ENCODE results near the gene TRIP4.
A peak's percentile ranks its signal among the peaks of the same experiment; 100 is the strongest.
"Not testable (repeated sequence)": the region's sequence is repeated elsewhere in the genome, so short reads cannot be mapped to it uniquely, and the experiment has no call there.

Gene TRIP4

DNA sequence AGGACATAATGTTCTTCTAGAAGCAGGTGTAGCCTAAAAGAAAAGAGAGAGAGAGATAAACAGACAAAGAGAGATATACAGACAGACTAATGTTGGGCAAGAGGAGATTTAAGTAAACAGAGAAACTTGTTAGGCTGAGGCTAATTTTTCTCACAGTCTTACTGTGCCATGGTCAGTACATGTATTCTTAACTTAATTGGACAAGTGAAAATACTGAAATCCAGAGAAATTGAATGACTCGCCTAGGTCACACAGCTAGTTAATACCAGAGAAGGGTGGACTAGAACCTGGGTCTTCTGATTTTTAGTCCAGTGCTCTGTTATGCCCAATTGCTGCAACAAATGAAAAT is 66.0 kb downstream of the TRIP4 start:
- DNase-seq: no peak

DNA sequence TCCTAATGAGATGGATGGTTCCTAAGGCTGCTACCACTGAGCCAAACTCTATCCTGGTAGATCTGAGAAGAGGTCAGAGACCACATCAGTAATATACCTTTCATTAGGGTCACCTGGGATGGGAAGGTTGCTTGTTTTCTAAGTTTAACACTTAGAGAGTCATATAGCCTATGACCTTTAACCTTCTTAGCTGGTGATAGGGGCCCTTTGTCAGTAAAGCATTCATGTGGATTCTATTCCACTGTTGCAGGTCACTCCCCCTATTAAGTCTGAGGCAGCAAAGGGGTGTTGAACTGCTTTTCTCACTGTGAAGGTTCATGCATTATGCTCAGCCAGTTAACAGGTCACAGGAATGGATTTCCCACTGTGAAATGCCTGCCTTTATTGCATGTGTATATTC is 66.6 kb downstream of the TRIP4 start:
- no peak for DNase-seq

DNA sequence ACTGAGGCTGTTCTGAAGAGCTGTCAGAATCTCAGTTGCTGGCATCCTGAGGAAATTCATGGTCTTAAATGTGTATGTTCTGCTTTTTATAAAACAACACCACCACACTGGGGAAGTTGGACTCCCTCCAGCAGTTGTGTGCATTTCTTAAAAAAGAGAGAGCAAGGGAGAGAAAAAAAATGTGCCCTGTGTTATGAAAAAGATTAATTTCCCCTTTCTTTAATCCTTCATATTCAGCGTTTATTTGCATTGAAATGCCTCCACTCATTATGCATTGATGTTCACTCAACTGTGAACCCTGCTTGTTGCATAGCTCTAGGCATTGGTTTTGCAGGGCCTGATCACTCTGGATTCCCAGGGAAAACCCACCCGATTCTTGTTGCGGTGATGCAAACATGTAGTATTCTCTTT is 68.3 kb downstream of the TRIP4 start:
- no peak for DNase-seq

DNA sequence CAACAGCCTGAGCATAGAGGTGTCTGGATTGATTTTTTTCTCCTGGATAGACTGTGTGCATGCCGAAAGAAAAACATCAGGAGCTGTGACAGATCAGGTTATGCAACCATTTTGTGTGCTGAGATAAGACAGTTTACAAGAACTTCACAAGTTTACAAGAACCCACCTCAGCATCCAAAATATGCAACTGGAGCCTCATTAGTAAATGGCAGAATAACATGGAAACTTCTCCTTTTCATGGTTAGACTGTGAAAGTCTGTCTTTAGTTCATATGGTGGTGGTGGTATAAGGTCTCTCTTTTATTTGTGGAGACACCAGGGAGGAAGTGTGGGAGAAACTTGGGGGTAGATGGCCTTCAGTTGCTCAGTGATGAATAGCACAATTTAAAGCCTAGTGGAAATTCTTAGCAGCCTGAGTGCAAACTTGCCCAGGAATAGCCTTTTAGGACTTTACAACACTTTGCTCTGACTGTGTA is 69.0 kb downstream of the TRIP4 start:
- DNase-seq: no peak

- DNase-seq: no peak
These were observed 71.6 kb downstream of the TRIP4 start for GRCh38 chr15:64459066-64459781.

GRCh38 chr15:64460206-64460723 is 72.6 kb downstream of the TRIP4 start, which contains the start of gene ZNF609:
Gene ZNF609, plus strand, starts transcription at chr15:64460578. Its CDS starts 38,842 bp downstream, at chr15:64499420.
- DNase-seq: peak; percentile 86 to 93

DNA sequence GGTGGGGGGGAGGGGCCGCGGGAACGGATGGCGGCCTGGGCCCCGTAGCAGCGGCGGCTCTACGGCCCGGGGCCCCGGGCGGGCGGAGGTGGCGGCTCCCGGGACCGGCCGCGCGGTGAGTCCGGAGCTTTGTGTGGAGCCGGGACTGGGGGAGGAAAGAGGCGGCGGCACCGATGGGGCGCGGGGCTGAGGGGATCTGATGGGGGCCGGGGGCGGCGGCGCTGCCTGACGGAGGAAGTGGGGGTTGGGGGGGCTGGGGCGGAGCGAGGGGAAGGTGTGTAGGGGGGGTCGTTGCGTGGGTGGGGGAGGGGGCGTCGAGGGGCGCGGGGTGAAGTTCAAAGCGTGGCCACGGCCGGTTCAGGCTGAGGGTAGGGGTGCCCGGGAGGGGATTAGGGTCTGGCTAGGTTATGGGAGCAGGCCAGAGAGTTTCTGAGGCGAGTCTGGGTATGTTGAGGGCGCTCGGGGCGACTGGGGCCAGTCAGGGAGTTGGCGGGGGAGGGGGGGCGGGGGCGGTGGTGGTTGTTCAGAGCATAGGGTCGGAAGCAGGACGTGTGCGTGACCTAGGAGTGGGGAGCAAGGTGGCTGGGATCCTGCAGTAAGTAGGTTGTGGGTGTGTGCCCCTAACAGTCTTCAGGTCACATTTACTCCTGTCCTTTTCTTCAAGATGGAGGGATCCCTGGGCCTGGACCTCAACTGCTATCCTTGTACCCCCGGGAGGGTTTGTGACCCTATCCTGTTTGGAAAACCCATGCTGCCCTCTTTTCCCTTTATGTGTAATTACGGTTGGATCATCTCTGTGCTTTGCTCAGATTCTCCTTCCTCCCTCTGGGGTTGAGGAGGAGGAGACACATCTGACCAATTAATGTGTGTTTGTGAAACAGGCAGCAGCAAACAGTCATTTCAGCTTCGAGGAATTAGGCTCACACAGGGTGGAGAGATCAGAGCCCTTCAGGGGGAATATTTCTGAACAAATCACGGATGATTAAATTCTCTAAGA is 73.4 kb downstream of the TRIP4 start:
- peak in 1 of 2 donors; percentile 44 for DNase-seq

DNA sequence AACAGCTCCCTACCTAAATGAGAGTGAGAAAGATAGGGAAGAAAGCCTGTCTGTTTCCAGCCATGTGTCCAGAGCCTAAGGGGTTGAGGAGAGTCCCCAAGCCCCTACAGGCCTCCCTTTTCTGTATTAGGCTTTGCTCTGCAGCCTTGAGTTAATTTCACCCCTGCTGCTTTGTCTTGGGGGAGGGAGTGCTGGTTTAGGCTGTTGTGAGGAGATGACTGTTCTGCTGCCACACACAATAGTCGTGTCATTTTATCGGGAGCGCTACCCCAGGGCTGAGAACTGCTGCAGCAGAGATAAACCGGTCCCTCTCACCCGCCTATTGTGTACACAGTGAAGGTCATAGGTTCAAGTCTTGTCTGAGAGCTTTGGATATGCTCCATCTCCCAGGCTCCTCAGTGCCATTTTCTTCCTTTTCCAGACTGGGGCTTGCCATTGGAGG is 74.1 kb downstream of the TRIP4 start:
- DNase-seq: peak in 1 of 2 donors; percentile 8

DNA sequence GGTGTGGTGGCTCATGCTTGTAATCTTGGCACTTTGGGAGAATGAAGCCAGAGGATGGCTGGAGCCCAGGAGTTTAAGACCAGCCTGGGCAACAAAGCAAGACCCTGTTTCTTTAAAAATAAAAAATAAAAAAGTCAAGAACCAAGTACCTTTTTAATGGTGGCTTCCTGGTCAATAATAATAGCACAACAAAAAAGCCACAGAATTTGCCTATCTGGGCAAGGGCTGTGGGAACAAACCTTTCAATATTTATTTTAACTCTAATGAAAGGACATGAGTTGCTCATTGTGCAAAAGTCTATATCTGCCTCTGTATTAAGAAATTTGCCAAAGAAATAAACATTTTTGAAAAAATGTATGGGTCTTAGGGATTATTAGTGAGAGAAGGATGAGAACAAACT is 74.9 kb downstream of the TRIP4 start:
- DNase-seq: no peak

DNA sequence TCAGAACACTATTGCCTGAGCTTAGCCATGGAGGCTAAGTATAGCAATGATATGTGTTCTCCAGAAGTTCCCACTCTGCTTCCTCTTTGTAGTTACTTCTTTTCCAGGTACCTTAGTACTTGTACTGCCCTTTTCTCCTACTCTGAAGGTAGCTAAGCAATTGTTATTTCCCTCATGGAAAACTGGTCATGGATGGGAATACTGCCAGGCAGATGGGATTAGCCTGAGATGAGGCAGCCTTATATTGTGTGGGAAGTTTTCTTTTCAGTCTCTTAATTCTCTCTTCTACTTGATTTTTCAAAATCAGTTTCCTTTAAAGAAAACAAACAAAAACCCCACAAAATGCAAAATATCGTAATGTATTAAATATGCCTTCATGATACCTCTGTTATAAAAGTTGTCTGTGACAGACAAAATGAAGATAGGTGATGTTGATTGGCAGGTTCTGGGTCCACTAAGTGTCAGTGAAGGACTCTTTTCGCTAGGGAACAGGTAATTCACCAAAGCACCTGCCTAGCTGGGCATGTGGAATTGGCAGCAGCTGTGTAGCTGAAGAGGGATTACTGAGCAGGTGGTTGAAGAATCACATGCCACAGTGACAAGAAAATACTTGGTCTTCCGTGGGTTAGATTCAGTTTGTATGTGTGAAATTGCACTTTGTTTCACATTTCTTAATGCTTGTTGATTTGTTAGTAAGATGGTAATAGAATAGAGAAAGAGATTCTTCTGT is 76.8 kb downstream of the TRIP4 start:
- no peak for DNase-seq

- DNase-seq: no peak
These were observed 78.9 kb downstream of the TRIP4 start for GRCh38 chr15:64466408-64467141.

DNA sequence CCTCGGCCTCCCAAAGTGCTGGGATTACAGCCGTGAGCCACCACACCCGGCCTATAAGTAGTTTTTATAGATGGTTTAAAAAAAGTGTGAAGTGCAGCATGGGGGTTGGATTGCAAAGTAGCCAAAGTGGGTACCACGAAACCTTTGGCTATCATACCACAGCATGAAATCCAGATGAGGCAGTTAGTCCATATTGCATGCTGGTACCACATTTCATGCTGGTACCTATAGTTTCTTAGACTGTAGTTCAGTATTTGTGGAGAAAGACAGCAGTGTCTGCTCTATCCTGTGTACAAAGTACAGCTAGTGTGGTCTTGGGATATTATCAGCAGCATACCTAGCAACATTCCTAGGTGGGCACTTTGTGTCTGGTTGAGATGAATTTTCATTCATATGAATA is 84.5 kb downstream of the TRIP4 start:
- DNase-seq: no peak

DNA sequence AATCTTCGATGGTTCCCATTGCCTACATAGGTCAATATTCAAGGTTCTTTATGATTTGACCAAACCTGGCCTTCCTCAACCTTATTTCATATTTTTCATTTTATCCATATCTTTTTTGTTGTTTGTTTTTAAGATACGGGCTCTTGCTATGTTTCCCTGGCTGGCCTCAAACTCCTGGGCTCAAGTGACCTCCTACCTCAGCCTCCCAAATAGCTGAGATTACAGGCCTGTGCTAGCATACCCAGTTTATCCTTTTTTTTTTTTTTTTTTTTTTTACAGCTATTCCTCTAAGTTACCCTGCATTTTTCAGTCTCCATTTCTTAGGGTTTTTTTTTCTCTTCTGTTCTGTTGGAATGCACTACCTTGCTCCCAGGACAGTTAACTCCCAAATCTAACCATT is 87.2 kb downstream of the TRIP4 start:
- no peak for DNase-seq

DNA sequence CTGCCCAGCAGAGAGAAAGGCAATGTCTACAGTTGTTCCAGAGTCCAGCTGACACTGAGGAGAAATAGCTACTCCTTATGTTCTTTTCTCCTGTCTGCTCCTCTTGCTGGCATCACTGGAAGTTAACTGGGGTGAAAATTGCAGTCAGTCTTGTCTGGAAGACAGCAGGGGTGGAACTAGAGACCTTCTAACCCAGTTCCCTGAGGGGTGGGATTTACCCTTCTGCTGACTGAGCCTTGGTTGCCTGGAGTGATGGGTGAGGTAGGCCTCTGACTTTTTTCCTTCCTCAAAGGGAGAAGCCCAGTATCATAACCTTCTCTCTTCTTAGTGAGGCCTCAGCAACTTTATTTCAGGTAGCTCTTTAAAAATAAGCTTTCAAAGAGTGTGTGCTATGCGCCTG is 88.9 kb downstream of the TRIP4 start:
- DNase-seq: no peak

DNA sequence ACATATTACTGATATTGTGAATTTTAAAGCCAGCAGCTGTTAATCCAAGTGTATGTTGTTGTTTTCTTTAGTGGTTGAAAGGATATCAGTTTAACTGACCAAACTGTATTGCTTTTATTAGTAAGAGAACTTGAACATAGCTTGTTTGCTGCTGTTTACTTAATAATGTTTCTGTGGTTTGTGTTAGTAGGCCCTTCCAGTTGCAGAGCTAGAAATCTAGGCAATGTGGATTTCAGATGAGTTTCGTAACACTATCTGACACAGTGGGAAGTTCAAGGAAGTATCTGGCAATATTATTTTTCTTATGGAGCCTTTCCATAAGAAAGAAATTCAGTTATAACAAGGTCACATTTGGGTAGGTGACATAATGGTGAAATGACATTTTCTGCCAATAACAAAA is 91.2 kb downstream of the TRIP4 start:
- DNase-seq: no peak

DNA sequence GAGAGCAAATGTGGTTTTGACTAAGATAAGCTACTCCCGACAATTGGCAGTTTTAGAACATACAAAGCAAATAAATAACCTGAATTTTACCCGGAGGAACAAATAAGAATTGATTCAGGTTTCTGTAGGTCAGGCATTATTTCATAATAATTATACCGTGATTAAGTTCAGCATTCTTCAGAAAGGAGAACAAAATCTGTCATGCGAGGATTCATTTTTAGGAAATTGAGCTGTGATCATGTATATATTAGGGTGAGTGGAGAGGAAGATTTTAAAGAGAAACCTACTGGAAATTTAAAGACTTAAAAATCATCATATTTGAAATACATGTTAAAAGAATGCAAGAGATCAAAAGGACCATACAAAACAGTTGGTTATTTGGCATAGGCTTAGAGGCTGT is 93.3 kb downstream of the TRIP4 start:
- no peak for DNase-seq

- no peak for DNase-seq
These were observed 96.1 kb downstream of the TRIP4 start for GRCh38 chr15:64483749-64484148.

DNA sequence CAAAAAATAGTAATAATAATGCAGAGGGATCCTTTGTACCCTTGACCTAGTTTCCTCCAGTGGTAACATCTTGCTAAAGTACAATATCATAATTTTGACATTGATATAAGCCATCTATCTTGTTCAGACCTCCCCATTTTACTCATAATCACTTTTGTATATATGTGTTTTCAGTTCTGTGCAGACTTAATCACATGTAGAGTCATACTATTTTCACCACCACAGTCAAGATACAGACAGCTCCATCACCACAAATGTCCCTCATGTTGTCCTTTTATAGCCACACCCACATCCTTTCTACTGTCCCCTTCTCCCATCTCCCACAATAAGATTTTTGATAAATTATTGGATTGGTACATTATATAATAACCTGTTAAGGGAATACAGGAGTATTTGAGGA is 98.2 kb downstream of the TRIP4 start:
- DNase-seq: no peak

GRCh38 chr15:64490598-64491259 is 103.1 kb downstream of the TRIP4 start:
- DNase-seq: no peak

DNA sequence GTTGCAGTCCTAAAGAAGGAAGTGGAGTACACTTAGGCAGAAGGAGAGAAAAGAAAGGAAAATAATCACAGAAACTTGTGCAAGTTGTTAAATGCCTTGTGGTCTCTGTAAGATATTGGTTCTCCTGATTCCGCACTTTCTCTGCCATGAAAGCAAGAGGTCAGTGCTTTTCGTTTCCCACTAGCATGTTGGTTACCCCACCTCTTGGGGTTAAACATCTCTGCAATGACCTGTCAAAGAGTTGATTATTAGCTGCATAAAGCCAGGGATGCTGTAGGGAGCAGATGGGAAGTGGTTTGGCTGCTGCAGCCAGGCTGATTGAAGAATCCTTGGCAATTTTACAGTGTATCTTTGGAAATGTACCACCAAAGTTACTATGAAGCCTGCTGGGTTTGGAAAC is 106.0 kb downstream of the TRIP4 start:
- no peak for DNase-seq

- not testable (repeated sequence) for DNase-seq
These were observed 108.3 kb downstream of the TRIP4 start for GRCh38 chr15:64495968-64496367.
